ENCODE results near the gene FXYD3.

- TF ChIP-seq CTCF (IDR thresholded peaks at IDR 0.05; ENCODE audit: poor library complexity, severe bottlenecking) (no peak), SMC3 (conservative IDR thresholded peaks at IDR 0.05; ENCODE audit: poor library complexity) (no peak), TAF1 (IDR thresholded peaks at IDR 0.05; ENCODE audit: low read depth) (no peak)
Measured at GRCh38 chr19:35108730-35109129, 6.9 kb upstream of the FXYD3 start.
